ENCODE data around the gene APLP1. TPM values are rescaled to one million over a fixed set of nuclear protein-coding genes. Genes with fewer than 3 reads are reported as not detected.

Gene APLP1
- total RNA-seq, 2 donors from 2014 or later = 3.6 to 38.0 TPM

DNA sequence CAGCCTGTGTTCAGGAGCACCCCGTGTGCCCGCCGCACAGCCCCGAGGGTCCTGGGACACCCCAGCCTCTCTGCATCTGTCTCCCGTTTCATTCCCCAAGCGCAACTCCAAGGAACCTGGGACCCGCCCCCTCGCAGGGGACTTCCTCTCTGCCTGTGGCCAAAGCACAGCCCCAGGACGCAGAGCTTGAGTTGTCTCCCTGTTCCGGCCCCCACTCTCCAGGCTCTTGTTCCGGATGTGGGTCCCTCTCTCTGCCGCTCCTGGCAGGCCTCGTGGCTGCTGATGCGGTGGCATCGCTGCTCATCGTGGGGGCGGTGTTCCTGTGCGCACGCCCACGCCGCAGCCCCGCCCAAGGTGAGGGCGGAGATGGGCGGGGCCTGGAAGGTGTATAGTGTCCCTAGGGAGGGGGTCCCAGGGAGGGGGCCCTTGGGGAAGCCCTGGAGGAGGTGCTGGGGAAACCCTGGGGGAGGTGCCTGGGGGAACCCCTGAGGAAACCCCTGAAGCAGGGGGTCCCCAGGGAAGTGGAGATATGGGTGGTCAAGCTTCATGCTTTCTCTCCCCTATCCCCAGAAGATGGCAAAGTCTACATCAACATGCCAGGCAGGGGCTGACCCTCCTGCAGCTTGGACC is 35.3 kb downstream of the APLP1 start:
- no peaks in the 10 kb centered on the region for H3K9me3 ChIP-seq
- no peaks in the 10 kb centered on the region for H3K4me1 ChIP-seq (replicated peaks)
- WGBS = 1% methylated on average over 18 of the region's 24 CpGs
- peak overlapping the region; percentile 26 to 33 for H3K27ac ChIP-seq
- intact Hi-C loops (cut with DNase I) = no loop called here
- peak; percentile 50 for DNase-seq (ENCODE audit: low spot score)
- TF ChIP-seq POLR2A (IDR thresholded peaks at IDR 0.05) (peak; percentile 37), POLR2AphosphoS5 (IDR thresholded peaks at IDR 0.05) (peak; percentile 68)
- TF ChIP-seq, protein P1, sequence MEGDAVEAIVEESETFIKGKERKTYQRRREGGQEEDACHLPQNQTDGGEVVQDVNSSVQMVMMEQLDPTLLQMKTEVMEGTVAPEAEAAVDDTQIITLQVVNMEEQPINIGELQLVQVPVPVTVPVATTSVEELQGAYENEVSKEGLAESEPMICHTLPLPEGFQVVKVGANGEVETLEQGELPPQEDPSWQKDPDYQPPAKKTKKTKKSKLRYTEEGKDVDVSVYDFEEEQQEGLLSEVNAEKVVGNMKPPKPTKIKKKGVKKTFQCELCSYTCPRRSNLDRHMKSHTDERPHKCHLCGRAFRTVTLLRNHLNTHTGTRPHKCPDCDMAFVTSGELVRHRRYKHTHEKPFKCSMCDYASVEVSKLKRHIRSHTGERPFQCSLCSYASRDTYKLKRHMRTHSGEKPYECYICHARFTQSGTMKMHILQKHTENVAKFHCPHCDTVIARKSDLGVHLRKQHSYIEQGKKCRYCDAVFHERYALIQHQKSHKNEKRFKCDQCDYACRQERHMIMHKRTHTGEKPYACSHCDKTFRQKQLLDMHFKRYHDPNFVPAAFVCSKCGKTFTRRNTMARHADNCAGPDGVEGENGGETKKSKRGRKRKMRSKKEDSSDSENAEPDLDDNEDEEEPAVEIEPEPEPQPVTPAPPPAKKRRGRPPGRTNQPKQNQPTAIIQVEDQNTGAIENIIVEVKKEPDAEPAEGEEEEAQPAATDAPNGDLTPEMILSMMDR (IDR thresholded peaks at IDR 0.05) = no peak
- H3K36me3 ChIP-seq = no peaks in the 10 kb centered on the region
- no peaks in the 10 kb centered on the region for H3K27me3 ChIP-seq (replicated peaks; ENCODE audit: insufficient read depth)
- H3K4me3 ChIP-seq = peak overlapping the region in 1 of 2 donors; percentile 8

DNA sequence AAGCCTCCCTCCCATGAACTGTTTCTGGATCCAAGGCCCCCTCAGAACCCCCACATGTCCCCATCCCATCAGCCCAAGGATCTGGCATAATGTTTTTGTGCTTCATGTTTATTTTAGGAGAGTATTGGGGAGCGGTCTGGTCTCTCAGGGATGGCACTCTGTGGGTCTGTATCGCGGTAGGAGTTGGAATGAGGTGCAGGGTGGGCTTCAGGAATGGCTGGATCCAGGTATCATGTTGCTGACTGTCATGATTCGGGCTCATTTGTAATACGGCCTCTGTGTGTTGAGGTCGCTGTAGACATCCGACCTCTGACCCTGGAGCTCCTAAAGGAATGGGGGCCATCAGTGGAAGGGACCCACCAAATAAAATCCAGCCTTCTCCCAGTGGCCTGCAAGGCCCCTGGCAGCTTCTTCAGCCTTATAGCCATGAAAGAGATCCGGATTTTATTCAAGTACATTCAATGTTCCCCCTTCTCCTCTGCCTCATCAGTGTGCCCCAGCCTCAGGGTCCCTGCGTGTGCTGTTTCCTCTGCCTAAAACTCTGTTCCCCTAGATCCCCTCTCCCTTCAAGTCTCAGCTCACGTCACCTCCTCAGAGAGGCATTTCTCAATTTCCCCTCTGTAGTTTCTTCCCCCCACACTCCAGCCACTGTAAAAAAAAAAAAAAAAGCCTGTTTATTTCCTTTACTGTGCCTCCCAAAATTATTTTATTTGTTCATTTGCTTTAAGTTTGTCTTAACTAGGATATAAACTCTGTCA is 36.1 kb downstream of the APLP1 start:
- Histone ChIP-seq H3K27ac (no peak overlapping the region), H3K36me3 (no peaks in the 10 kb centered on the region), H3K4me1 (replicated peaks) (no peaks in the 10 kb centered on the region), H3K27me3 (replicated peaks; ENCODE audit: insufficient read depth) (no peaks in the 10 kb centered on the region), H3K4me3 (no peak overlapping the region), H3K9me3 (no peaks in the 10 kb centered on the region)
- intact Hi-C loops (cut with DNase I) = no loop called here
- DNase-seq (ENCODE audit: low spot score) = no peak
- WGBS = 85% methylated on average over 10 of the region's 10 CpGs
- TF ChIP-seq, protein P1 (IDR thresholded peaks at IDR 0.05) = no peak
- TF ChIP-seq POLR2AphosphoS5 (IDR thresholded peaks at IDR 0.05) (no peak), POLR2A (IDR thresholded peaks at IDR 0.05) (no peak)

DNA sequence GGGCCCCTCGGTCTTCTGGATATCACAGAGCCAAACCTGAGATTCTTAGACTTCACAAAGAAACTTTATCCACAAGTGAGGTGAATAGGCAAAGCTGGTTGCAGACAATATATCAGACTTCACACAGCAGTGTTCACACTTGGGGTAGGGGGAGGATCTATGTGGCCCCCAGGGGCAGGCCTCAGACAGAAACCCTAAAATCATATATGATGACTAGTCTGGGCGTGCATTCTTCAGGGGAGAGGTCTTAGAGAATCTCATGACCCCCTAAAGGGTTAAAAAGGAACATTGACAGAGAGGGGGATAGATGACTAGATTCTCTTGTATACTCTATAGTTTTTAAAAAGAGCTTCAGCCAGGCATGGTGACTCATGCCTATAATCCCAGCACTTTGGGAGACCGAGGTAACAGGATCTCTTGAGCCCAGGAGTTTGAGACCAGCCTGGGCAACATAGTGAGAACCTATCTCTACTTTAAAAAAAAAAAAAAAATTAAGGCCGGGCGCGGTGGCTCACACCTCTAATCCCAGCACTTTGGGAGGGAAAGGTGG is 36.9 kb downstream of the APLP1 start:
- DNase-seq (ENCODE audit: low spot score) = no peak
- H3K4me3 ChIP-seq = no peak overlapping the region
- intact Hi-C loops (cut with DNase I) = no loop called here
- no peaks in the 10 kb centered on the region for H3K4me1 ChIP-seq (replicated peaks)
- TF ChIP-seq, protein P1 (IDR thresholded peaks at IDR 0.05) = no peak
- TF ChIP-seq POLR2AphosphoS5 (IDR thresholded peaks at IDR 0.05) (no peak), POLR2A (IDR thresholded peaks at IDR 0.05) (no peak)
- H3K9me3 ChIP-seq = no peaks in the 10 kb centered on the region
- 70% methylated on average over 6 of the region's 6 CpGs for WGBS
- no peaks in the 10 kb centered on the region for H3K27me3 ChIP-seq (replicated peaks; ENCODE audit: insufficient read depth)
- H3K27ac ChIP-seq = no peak overlapping the region
- H3K36me3 ChIP-seq = no peaks in the 10 kb centered on the region

DNA sequence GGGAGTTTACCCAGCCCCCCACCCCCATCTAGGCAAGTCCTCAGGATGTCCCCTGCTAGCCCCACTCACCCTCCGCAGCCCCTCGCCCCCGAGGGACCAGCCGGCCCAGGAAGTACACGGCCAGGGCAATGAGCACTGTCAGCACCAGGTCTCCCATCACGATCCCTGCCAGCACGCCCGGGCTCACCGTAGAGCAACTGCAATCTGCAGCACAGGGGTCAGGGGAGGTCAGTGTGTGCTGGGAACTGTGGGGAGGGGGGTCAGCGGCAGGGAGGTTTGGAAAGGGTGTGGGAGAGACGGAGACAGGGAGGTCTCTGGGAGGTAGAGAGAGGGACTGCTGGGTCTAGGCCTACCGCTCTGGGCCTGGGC is 39.0 kb downstream of the APLP1 start:
- Histone ChIP-seq H3K4me1 (replicated peaks) (no peaks in the 10 kb centered on the region), H3K9me3 (no peaks in the 10 kb centered on the region), H3K4me3 (no peak overlapping the region), H3K27me3 (replicated peaks; ENCODE audit: insufficient read depth) (no peaks in the 10 kb centered on the region), H3K36me3 (no peaks in the 10 kb centered on the region), H3K27ac (no peak overlapping the region)
- no peak for DNase-seq (ENCODE audit: low spot score)
- intact Hi-C loops (cut with DNase I) = no loop called here
- TF ChIP-seq POLR2AphosphoS5 (IDR thresholded peaks at IDR 0.05) = no peak
- TF ChIP-seq, protein P1 (IDR thresholded peaks at IDR 0.05) = no peak
- no peak for TF ChIP-seq POLR2A (IDR thresholded peaks at IDR 0.05)
- WGBS = 48% methylated on average over 12 of the region's 12 CpGs
